ENCODE measurements around the gene APBA2. TPM values are rescaled to one million over a fixed set of nuclear protein-coding genes. Genes with fewer than 3 reads are reported as not detected.

Gene APBA2
- total and polyA plus RNA-seq, 10 of the 15 experiments (the other 5 are each of a cell fraction or from before 2014, with no cell fraction given): 0.06 to 0.26 (median 0.07) TPM; not detected in 7

DNA sequence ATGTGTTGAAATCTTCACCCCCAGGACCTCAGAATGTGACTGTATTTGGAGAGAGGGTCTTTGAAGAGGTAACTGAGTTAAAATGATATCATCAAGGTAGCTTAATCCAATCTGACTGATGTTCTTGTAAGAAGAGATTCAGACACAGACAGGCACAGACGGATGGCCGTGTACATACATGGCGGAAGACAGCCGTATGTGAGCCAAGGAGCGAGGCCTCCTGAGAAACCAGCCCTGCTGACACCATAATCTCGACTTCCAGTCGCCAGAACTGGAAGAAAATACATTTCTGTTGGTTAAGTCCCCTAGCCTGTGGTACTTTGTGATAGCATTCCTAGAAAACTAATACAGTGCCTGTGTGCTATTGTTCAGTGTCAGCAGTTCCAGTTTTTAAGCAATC, 73.6 kb downstream of the APBA2 start:
- BruUV-seq (replicated peaks): no TSS peak
- peaks cover 10% of the 10 kb centered on the region for H3K4me1 ChIP-seq (ENCODE audit: control insufficient read depth, insufficient read depth, low read length)
- no peaks in the 10 kb centered on the region for H4K20me1 ChIP-seq (ENCODE audit: control insufficient read depth, insufficient read depth)
- no peaks in the 10 kb centered on the region for H3K79me2 ChIP-seq (ENCODE audit: control insufficient read depth, insufficient read depth, low read length)
- no peak overlapping the region for H3K4me3 ChIP-seq
- TF ChIP-seq, protein P1, sequence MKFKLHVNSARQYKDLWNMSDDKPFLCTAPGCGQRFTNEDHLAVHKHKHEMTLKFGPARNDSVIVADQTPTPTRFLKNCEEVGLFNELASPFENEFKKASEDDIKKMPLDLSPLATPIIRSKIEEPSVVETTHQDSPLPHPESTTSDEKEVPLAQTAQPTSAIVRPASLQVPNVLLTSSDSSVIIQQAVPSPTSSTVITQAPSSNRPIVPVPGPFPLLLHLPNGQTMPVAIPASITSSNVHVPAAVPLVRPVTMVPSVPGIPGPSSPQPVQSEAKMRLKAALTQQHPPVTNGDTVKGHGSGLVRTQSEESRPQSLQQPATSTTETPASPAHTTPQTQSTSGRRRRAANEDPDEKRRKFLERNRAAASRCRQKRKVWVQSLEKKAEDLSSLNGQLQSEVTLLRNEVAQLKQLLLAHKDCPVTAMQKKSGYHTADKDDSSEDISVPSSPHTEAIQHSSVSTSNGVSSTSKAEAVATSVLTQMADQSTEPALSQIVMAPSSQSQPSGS (IDR thresholded peaks at IDR 0.05; ENCODE audit: low read length): no peak
- TF ChIP-seq POU2F2 (IDR thresholded peaks at IDR 0.05; ENCODE audit: borderline replicate concordance, low read depth, low read length) (no peak), MEF2B (IDR thresholded peaks at IDR 0.05; ENCODE audit: partially characterized antibody, poor library complexity, severe bottlenecking) (no peak), RCOR1 (conservative IDR thresholded peaks at IDR 0.05; ENCODE audit: low read depth, low read length) (no peak), FOXM1 (IDR thresholded peaks at IDR 0.05; ENCODE audit: low read depth, low read length) (no peak), SMARCA5 (IDR thresholded peaks at IDR 0.05) (no peak), SPI1 (IDR thresholded peaks at IDR 0.05; ENCODE audit: borderline replicate concordance, insufficient read depth, low read depth, low read length) (no peak), TAF1 (IDR thresholded peaks at IDR 0.05; ENCODE audit: borderline replicate concordance, low read depth, low read length) (no peak), SUZ12 (IDR thresholded peaks at IDR 0.05; ENCODE audit: unreplicated experiment) (no peak)
- TF ChIP-seq, protein P2, sequence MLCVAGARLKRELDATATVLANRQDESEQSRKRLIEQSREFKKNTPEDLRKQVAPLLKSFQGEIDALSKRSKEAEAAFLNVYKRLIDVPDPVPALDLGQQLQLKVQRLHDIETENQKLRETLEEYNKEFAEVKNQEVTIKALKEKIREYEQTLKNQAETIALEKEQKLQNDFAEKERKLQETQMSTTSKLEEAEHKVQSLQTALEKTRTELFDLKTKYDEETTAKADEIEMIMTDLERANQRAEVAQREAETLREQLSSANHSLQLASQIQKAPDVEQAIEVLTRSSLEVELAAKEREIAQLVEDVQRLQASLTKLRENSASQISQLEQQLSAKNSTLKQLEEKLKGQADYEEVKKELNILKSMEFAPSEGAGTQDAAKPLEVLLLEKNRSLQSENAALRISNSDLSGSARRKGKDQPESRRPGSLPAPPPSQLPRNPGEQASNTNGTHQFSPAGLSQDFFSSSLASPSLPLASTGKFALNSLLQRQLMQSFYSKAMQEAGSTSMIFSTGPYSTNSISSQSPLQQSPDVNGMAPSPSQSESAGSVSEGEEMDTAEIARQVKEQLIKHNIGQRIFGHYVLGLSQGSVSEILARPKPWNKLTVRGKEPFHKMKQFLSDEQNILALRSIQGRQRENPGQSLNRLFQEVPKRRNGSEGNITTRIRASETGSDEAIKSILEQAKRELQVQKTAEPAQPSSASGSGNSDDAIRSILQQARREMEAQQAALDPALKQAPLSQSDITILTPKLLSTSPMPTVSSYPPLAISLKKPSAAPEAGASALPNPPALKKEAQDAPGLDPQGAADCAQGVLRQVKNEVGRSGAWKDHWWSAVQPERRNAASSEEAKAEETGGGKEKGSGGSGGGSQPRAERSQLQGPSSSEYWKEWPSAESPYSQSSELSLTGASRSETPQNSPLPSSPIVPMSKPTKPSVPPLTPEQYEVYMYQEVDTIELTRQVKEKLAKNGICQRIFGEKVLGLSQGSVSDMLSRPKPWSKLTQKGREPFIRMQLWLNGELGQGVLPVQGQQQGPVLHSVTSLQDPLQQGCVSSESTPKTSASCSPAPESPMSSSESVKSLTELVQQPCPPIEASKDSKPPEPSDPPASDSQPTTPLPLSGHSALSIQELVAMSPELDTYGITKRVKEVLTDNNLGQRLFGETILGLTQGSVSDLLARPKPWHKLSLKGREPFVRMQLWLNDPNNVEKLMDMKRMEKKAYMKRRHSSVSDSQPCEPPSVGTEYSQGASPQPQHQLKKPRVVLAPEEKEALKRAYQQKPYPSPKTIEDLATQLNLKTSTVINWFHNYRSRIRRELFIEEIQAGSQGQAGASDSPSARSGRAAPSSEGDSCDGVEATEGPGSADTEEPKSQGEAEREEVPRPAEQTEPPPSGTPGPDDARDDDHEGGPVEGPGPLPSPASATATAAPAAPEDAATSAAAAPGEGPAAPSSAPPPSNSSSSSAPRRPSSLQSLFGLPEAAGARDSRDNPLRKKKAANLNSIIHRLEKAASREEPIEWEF (IDR thresholded peaks at IDR 0.05; ENCODE audit: insufficient replicate concordance, low read depth, low read length): no peak
- 46% methylated on average over 7 of the region's 7 CpGs for WGBS (ENCODE audit: insufficient coverage, insufficient replicate concordance, low lambda C conversion rate, missing lambda C conversion rate)
- ChIA-PET SMC1A (ENCODE audit: uncharacterized antibody, unreplicated experiment) (no interaction called here), CTCF (no interaction called here), RAD21 (ENCODE audit: unreplicated experiment) (no interaction called here), POLR2A (no interaction called here)
- H3K36me3 ChIP-seq (ENCODE audit: control insufficient read depth in 2 of 2, insufficient read depth in 2 of 2, low read length in 1 of 2): no peaks in the 10 kb centered on the region
- intact Hi-C loops (cut with micrococcal nuclease; ENCODE audit: unreplicated experiment) (no loop called here), in situ Hi-C loops (cut with MboI) (no loop called here)
- DNase-seq (ENCODE audit: low read depth, low spot score) (no peak), FAIRE-seq (no peak), ATAC-seq (no peak)
- H3K9me3 ChIP-seq (replicated peaks; ENCODE audit: control insufficient read depth, insufficient read depth, low read length): no peaks in the 10 kb centered on the region
- H3K27me3 ChIP-seq (replicated peaks in 1 of 2; ENCODE audit: control insufficient read depth in 2 of 2, insufficient read depth in 2 of 2, low read length in 1 of 2): no peaks in the 10 kb centered on the region; a peak in 1 of 4 replicates
- H3K27ac ChIP-seq (ENCODE audit: control insufficient read depth, insufficient read depth): no peak overlapping the region
- no peak overlapping the region for H3K9ac ChIP-seq (ENCODE audit: control insufficient read depth, insufficient read depth, low read length)
- H3K4me2 ChIP-seq (ENCODE audit: control insufficient read depth, insufficient read depth): no peak overlapping the region
- H2AFZ ChIP-seq (ENCODE audit: control insufficient read depth, low read depth, low read length): no peak overlapping the region
